Measurements from ENCODE around the gene PRSS22. TPM values are rescaled to one million over a fixed set of nuclear protein-coding genes. Genes with fewer than 3 reads are reported as not detected.
A peak's percentile ranks its signal among the peaks of the same experiment; 100 is the strongest.

PRSS22 gene
- total RNA-seq, 1 donor: not detected

- no peak for DNase-seq (ENCODE audit: low read depth)
- no peak for TF ChIP-seq CTCF (IDR thresholded peaks at IDR 0.05; ENCODE audit: insufficient read depth, low read length)
- no peak overlapping the region for H3K4me3 ChIP-seq (ENCODE audit: low read depth, low read length)
These were observed 39.1 kb upstream of the PRSS22 start for GRCh38 chr16:2897110-2897509.

GRCh38 chr16:2896480-2897010, 38.6 kb upstream of the PRSS22 start:
- H3K4me3 ChIP-seq (ENCODE audit: low read depth, low read length): no peak overlapping the region
- no peak for DNase-seq (ENCODE audit: low read depth)
- no peak for TF ChIP-seq CTCF (IDR thresholded peaks at IDR 0.05; ENCODE audit: insufficient read depth, low read length)

- H3K4me3 ChIP-seq (ENCODE audit: low read depth, low read length): no peak overlapping the region
- DNase-seq (ENCODE audit: low read depth): no peak
- TF ChIP-seq CTCF (IDR thresholded peaks at IDR 0.05; ENCODE audit: insufficient read depth, low read length): no peak
These were observed 37.8 kb upstream of the PRSS22 start for GRCh38 chr16:2895813-2896212.

GRCh38 chr16:2894231-2894630, 36.3 kb upstream of the PRSS22 start:
- DNase-seq (ENCODE audit: low read depth): no peak
- TF ChIP-seq CTCF (IDR thresholded peaks at IDR 0.05; ENCODE audit: insufficient read depth, low read length): no peak
- H3K4me3 ChIP-seq (ENCODE audit: low read depth, low read length): no peak overlapping the region

- TF ChIP-seq CTCF (IDR thresholded peaks at IDR 0.05; ENCODE audit: insufficient read depth, low read length): no peak
- DNase-seq (ENCODE audit: low read depth): no peak
- H3K4me3 ChIP-seq (ENCODE audit: low read depth, low read length): peak overlapping the region; percentile 87
These were observed 26.1 kb upstream of the PRSS22 start for GRCh38 chr16:2884041-2884451.

GRCh38 chr16:2883458-2883908, 25.5 kb upstream of the PRSS22 start:
- H3K4me3 ChIP-seq (ENCODE audit: low read depth, low read length): peak overlapping the region; percentile 87
- no peak for TF ChIP-seq CTCF (IDR thresholded peaks at IDR 0.05; ENCODE audit: insufficient read depth, low read length)
- DNase-seq (ENCODE audit: low read depth): peak; percentile 21
